Calu3 (cell line): ENCODE results near the gene HDGFL1. TPM values are rescaled to one million over a fixed set of nuclear protein-coding genes. Genes with fewer than 3 reads are reported as not detected.

ENCODE experiments used
- BruUV-seq: library from RNA; stranded (reverse); fragments of 400-500 nt; replicated peaks from 2 replicates; lab custom pipeline; 2021; lab: Mats Ljungman, UMichigan
- CTCF ChIA-PET: fragments of 300-600 bp; sonication (Branson Sonifier 250); formaldehyde crosslinking; loops from one replicate; lab custom pipeline; 2022; ENCODE audit warnings: antibody characterized with exemption; lab: Charles Lee
- DNase-seq: peaks from one replicate; pipeline ENCODE4 v3.0.0; 2022
- H3K27ac Mint-ChIP-seq: one replicate; pipeline ENCODE4 v1.8.0; 2022; ENCODE audit warnings: mixed read lengths; ENCODE audit not compliant: unreplicated experiment
- H3K27me3 Mint-ChIP-seq: one replicate; pipeline ENCODE4 v1.8.0; 2022; ENCODE audit warnings: mixed read lengths; ENCODE audit not compliant: unreplicated experiment
- H3K36me3 Mint-ChIP-seq: one replicate; pipeline ENCODE4 v1.8.0; 2022; ENCODE audit warnings: mild to moderate bottlenecking, moderate library complexity, mixed read lengths; ENCODE audit not compliant: insufficient read depth, unreplicated experiment
- H3K4me1 Mint-ChIP-seq: one replicate; pipeline ENCODE4 v1.8.0; 2022; ENCODE audit warnings: mild to moderate bottlenecking, low read depth, mixed read lengths; ENCODE audit not compliant: unreplicated experiment
- H3K4me3 Mint-ChIP-seq: one replicate; pipeline ENCODE4 v1.8.0; 2022; ENCODE audit warnings: mild to moderate bottlenecking, low read depth, moderate library complexity, mixed read lengths; ENCODE audit not compliant: unreplicated experiment
- H3K9me3 Mint-ChIP-seq: one replicate; pipeline ENCODE4 v1.8.0; 2022; ENCODE audit warnings: low read depth, mixed read lengths; ENCODE audit not compliant: unreplicated experiment
- intact Hi-C: fragments of 100-400 bp; cut with micrococcal nuclease; formaldehyde crosslinking; loops from one replicate; pipeline ENCODE4 v1.10.0; 2022; ENCODE audit not compliant: unreplicated experiment
- total RNA-seq: library from RNA; stranded (reverse); gene quantifications from 2 replicates; pipeline ENCODE4 v1.2.3, GENCODE V29; 2022
- TF ChIP-seq, protein P1 (sequence below): fragments of 200-600 bp; IDR thresholded peaks from one replicate; pipeline ENCODE4 v1.8.0; 2022; ENCODE audit warnings: antibody characterized with exemption; ENCODE audit not compliant: unreplicated experiment

Gene HDGFL1
- total RNA-seq, 1 experiment from 2014 or later = not detected

DNA sequence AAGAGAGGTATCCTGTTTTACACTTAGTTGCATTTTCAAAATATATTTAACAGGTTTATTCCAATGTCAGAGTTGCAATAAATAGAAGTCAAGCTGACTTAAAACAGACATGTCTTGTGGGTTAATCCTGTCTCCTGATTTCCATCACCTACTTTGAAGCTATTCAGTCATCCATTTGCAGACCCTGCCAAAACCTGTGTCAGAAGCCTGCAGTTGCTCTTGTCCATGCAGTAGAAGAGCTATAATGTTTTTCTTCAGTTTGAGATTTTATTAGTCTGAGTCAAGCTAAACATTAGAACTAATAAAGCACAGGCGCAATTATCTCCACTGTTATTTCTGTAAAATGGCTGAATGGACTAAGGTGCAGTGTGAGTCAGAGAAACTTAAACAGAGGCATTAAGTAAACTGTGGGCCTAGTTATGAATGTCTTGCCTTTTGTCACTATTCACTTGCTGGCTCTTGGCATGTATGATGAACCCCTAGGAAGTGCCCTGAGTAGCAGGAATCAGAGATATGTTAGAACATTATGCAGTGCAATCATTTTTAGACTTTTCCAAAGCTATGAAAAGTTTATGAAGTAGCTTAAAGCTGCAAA lies 11.0 kb upstream of the HDGFL1 start:
- Mint-ChIP-seq H3K9me3 (no peaks in the 10 kb centered on the region), H3K36me3 (no peaks in the 10 kb centered on the region), H3K27ac (no peak overlapping the region), H3K4me3 (no peak overlapping the region), H3K4me1 (no peaks in the 10 kb centered on the region), H3K27me3 (no peaks in the 10 kb centered on the region)
- CTCF ChIA-PET = no interaction called here
- intact Hi-C loops = no loop called here
- DNase-seq = no peak
- no TSS peak for BruUV-seq
- TF ChIP-seq, protein P1, sequence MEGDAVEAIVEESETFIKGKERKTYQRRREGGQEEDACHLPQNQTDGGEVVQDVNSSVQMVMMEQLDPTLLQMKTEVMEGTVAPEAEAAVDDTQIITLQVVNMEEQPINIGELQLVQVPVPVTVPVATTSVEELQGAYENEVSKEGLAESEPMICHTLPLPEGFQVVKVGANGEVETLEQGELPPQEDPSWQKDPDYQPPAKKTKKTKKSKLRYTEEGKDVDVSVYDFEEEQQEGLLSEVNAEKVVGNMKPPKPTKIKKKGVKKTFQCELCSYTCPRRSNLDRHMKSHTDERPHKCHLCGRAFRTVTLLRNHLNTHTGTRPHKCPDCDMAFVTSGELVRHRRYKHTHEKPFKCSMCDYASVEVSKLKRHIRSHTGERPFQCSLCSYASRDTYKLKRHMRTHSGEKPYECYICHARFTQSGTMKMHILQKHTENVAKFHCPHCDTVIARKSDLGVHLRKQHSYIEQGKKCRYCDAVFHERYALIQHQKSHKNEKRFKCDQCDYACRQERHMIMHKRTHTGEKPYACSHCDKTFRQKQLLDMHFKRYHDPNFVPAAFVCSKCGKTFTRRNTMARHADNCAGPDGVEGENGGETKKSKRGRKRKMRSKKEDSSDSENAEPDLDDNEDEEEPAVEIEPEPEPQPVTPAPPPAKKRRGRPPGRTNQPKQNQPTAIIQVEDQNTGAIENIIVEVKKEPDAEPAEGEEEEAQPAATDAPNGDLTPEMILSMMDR = no peak

DNA sequence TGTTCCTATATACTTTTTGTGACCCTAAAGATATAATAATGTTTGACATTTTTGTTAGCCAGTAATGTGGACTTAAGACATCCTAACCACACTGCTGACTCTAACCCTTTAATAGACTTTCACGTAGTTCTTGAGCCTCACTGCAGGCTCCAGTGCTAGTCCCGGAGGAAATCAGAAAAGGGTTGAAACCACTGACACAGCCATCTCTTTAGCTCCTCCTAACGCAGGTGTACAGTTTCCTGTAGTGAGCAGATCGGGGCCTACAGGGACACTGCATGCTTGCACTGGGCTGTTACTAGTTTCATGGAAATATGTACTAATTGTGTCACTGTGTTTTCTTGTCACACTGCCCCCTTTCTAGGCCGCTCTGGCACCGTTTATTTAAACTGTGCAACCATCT lies 512 bp upstream of the HDGFL1 start:
- BruUV-seq = no TSS peak
- H3K4me1 Mint-ChIP-seq = no peaks in the 10 kb centered on the region
- H3K36me3 Mint-ChIP-seq = no peaks in the 10 kb centered on the region

DNA sequence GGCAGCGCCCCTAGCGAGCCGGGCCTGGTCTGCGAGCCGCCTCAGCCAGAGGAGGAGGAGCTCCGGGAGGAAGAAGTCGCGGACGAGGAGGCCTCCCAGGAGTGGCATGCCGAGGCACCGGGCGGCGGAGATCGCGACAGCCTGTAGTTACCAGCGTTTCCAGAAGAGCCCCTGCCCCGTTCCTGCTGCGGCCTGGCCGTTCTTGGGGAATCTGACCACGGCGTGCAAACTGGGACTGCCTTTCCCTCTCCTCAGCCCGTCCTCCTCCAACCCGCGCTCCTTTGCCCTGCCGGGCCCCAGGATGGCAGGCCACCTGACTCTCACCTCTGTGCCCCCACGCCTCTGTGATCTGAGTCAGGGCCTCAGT lies 802 bp downstream of the HDGFL1 start:
- TF ChIP-seq, protein P1 = no peak
- no peaks in the 10 kb centered on the region for H3K27me3 Mint-ChIP-seq

More for the DNA sequence above, 512 bp upstream of the HDGFL1 start:
- no peaks in the 10 kb centered on the region for H3K27me3 Mint-ChIP-seq
- no peak for DNase-seq
- H3K27ac Mint-ChIP-seq = no peak overlapping the region
- TF ChIP-seq, protein P1 = no peak
- intact Hi-C loops = no loop called here
- CTCF ChIA-PET = no interaction called here
- no peaks in the 10 kb centered on the region for H3K9me3 Mint-ChIP-seq
- H3K4me3 Mint-ChIP-seq = no peak overlapping the region

DNA sequence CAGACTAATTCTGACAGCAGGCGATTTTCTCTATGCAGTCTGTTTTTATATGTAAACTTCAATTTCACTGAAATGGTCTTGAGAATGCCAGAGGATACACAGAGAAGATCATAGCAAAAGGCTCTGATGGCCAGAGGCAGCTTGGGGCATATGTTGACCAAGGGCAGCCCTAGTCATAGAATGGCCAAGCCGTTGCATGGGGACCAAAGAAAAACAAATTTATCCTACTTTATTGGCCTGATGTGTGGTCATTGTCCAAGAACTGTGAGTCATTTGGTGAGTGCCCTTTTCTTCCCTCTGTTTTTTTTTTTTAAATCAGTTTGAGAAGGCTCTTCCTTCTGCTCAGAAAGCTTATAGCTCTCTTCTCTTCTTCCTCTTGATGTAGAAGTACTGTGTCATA lies 5.8 kb downstream of the HDGFL1 start:
- Mint-ChIP-seq H3K4me3 (no peak overlapping the region), H3K27ac (no peak overlapping the region), H3K9me3 (no peaks in the 10 kb centered on the region), H3K27me3 (no peaks in the 10 kb centered on the region), H3K36me3 (no peaks in the 10 kb centered on the region), H3K4me1 (no peaks in the 10 kb centered on the region)
- no peak for DNase-seq
- no TSS peak for BruUV-seq
- TF ChIP-seq, protein P1 = no peak
- CTCF ChIA-PET = no interaction called here
- intact Hi-C loops = no loop called here

More for the DNA sequence above, 802 bp downstream of the HDGFL1 start:
- CTCF ChIA-PET = no interaction called here
- Mint-ChIP-seq H3K4me1 (no peaks in the 10 kb centered on the region), H3K9me3 (no peaks in the 10 kb centered on the region), H3K36me3 (no peaks in the 10 kb centered on the region), H3K27ac (no peak overlapping the region), H3K4me3 (no peak overlapping the region)
- intact Hi-C loops = no loop called here
- DNase-seq = no peak
- BruUV-seq = no TSS peak
